ENCODE data around the gene ABHD17A.
"Not testable (repeated sequence)": the region's sequence is repeated elsewhere in the genome, so short reads cannot be mapped to it uniquely, and the experiment has no call there.

ABHD17A gene

GRCh38 chr19:1882089-1882785, 3.1 kb downstream of the ABHD17A start:
- WGBS (ENCODE audit: insufficient coverage, insufficient read length): no CpG with 5 or more reads among the region's 31 CpGs
- no peaks in the 10 kb centered on the region for H3K27me3 ChIP-seq (ENCODE audit: control insufficient read depth, insufficient read depth, low read length)
- no peak overlapping the region for H3K4me3 ChIP-seq (ENCODE audit: low read length)

GRCh38 chr19:1881393-1882088, 3.8 kb downstream of the ABHD17A start:
- not testable (repeated sequence) for H3K4me1 ChIP-seq (ENCODE audit: control insufficient read depth, insufficient read depth, low read length)
- no CpG with 5 or more reads among the region's 44 CpGs for WGBS (ENCODE audit: insufficient coverage, insufficient read length)

More at GRCh38 chr19:1882089-1882785, 3.1 kb downstream of the ABHD17A start:
- DNase-seq (ENCODE audit: low read depth, low spot score): no peak
- no peaks in the 10 kb centered on the region for H3K9me3 ChIP-seq (ENCODE audit: control insufficient read depth, insufficient read depth, low read length)
- H3K36me3 ChIP-seq (ENCODE audit: control insufficient read depth, insufficient read depth, low read length): no peaks in the 10 kb centered on the region
- H3K4me1 ChIP-seq (ENCODE audit: control insufficient read depth, insufficient read depth, low read length): peaks cover 1% of the 10 kb centered on the region; the same call in 1 of the 2 replicates
- no peak overlapping the region for H3K27ac ChIP-seq (ENCODE audit: low read length)

GRCh38 chr19:1880611-1881392, 4.5 kb downstream of the ABHD17A start:
- Histone ChIP-seq H3K9me3 (ENCODE audit: control insufficient read depth, insufficient read depth, low read length) (no peaks in the 10 kb centered on the region), H3K27me3 (ENCODE audit: control insufficient read depth, insufficient read depth, low read length) (no peaks in the 10 kb centered on the region), H3K27ac (ENCODE audit: low read length) (no peak overlapping the region), H3K4me3 (ENCODE audit: low read length) (no peak overlapping the region), H3K4me1 (ENCODE audit: control insufficient read depth, insufficient read depth, low read length) (peaks cover 1% of the 10 kb centered on the region; the same call in 1 of the 2 replicates), H3K36me3 (ENCODE audit: control insufficient read depth, insufficient read depth, low read length) (no peaks in the 10 kb centered on the region)
- DNase-seq (ENCODE audit: low read depth, low spot score): no peak
- WGBS (ENCODE audit: insufficient coverage, insufficient read length): no CpG with 5 or more reads among the region's 35 CpGs

More at GRCh38 chr19:1881393-1882088, 3.8 kb downstream of the ABHD17A start:
- not testable (repeated sequence) for H3K36me3 ChIP-seq (ENCODE audit: control insufficient read depth, insufficient read depth, low read length); H3K27me3 ChIP-seq (ENCODE audit: control insufficient read depth, insufficient read depth, low read length); DNase-seq (ENCODE audit: low read depth, low spot score); H3K4me3 ChIP-seq (ENCODE audit: low read length); H3K9me3 ChIP-seq (ENCODE audit: control insufficient read depth, insufficient read depth, low read length); H3K27ac ChIP-seq (ENCODE audit: low read length)

- not testable (repeated sequence) for H3K4me1 ChIP-seq (ENCODE audit: control insufficient read depth, insufficient read depth, low read length); H3K4me3 ChIP-seq (ENCODE audit: low read length); H3K36me3 ChIP-seq (ENCODE audit: control insufficient read depth, insufficient read depth, low read length); H3K27ac ChIP-seq (ENCODE audit: low read length); H3K27me3 ChIP-seq (ENCODE audit: control insufficient read depth, insufficient read depth, low read length); DNase-seq (ENCODE audit: low read depth, low spot score); H3K9me3 ChIP-seq (ENCODE audit: control insufficient read depth, insufficient read depth, low read length)
- WGBS (ENCODE audit: insufficient coverage, insufficient read length): no CpG with 5 or more reads among the region's 17 CpGs
Measured at GRCh38 chr19:1879982-1880381, 5.3 kb downstream of the ABHD17A start.

GRCh38 chr19:1878583-1878982, 6.7 kb downstream of the ABHD17A start:
- H3K27ac ChIP-seq (ENCODE audit: low read length); H3K9me3 ChIP-seq (ENCODE audit: control insufficient read depth, insufficient read depth, low read length); H3K27me3 ChIP-seq (ENCODE audit: control insufficient read depth, insufficient read depth, low read length); DNase-seq (ENCODE audit: low read depth, low spot score); H3K4me1 ChIP-seq (ENCODE audit: control insufficient read depth, insufficient read depth, low read length); H3K36me3 ChIP-seq (ENCODE audit: control insufficient read depth, insufficient read depth, low read length); H3K4me3 ChIP-seq (ENCODE audit: low read length): not testable (repeated sequence)
- WGBS (ENCODE audit: insufficient coverage, insufficient read length): no CpG with 5 or more reads among the region's 8 CpGs

GRCh38 chr19:1877280-1877660, 8.0 kb downstream of the ABHD17A start:
- H3K4me3 ChIP-seq (ENCODE audit: low read length); H3K27ac ChIP-seq (ENCODE audit: low read length); DNase-seq (ENCODE audit: low read depth, low spot score); H3K4me1 ChIP-seq (ENCODE audit: control insufficient read depth, insufficient read depth, low read length); H3K36me3 ChIP-seq (ENCODE audit: control insufficient read depth, insufficient read depth, low read length); H3K9me3 ChIP-seq (ENCODE audit: control insufficient read depth, insufficient read depth, low read length); H3K27me3 ChIP-seq (ENCODE audit: control insufficient read depth, insufficient read depth, low read length): not testable (repeated sequence)
- WGBS (ENCODE audit: insufficient coverage, insufficient read length): no CpG with 5 or more reads among the region's 47 CpGs

GRCh38 chr19:1876496-1877279, 8.6 kb downstream of the ABHD17A start:
- H3K36me3 ChIP-seq (ENCODE audit: control insufficient read depth, insufficient read depth, low read length); H3K9me3 ChIP-seq (ENCODE audit: control insufficient read depth, insufficient read depth, low read length); H3K27me3 ChIP-seq (ENCODE audit: control insufficient read depth, insufficient read depth, low read length); H3K4me1 ChIP-seq (ENCODE audit: control insufficient read depth, insufficient read depth, low read length); DNase-seq (ENCODE audit: low read depth, low spot score); H3K27ac ChIP-seq (ENCODE audit: low read length): not testable (repeated sequence)
- WGBS (ENCODE audit: insufficient coverage, insufficient read length): no CpG with 5 or more reads among the region's 53 CpGs
- peak overlapping the region; percentile 86; the same call in 1 of the 2 replicates for H3K4me3 ChIP-seq (ENCODE audit: low read length)

GRCh38 chr19:1875646-1876495, 9.4 kb downstream of the ABHD17A start:
- WGBS (ENCODE audit: insufficient coverage, insufficient read length): no CpG with 5 or more reads among the region's 87 CpGs
- no peak overlapping the region for H3K27ac ChIP-seq (ENCODE audit: low read length)
- no peak for DNase-seq (ENCODE audit: low read depth, low spot score)

GRCh38 chr19:1875265-1875645, 10.0 kb downstream of the ABHD17A start:
- DNase-seq (ENCODE audit: low read depth, low spot score); H3K27ac ChIP-seq (ENCODE audit: low read length); H3K9me3 ChIP-seq (ENCODE audit: control insufficient read depth, insufficient read depth, low read length); H3K27me3 ChIP-seq (ENCODE audit: control insufficient read depth, insufficient read depth, low read length); H3K4me1 ChIP-seq (ENCODE audit: control insufficient read depth, insufficient read depth, low read length); H3K36me3 ChIP-seq (ENCODE audit: control insufficient read depth, insufficient read depth, low read length): not testable (repeated sequence)
- WGBS (ENCODE audit: insufficient coverage, insufficient read length): no CpG with 5 or more reads among the region's 11 CpGs
- peak overlapping the region; percentile 86 for H3K4me3 ChIP-seq (ENCODE audit: low read length)

More at GRCh38 chr19:1875646-1876495, 9.4 kb downstream of the ABHD17A start:
- no peaks in the 10 kb centered on the region for H3K27me3 ChIP-seq (ENCODE audit: control insufficient read depth, insufficient read depth, low read length)
- H3K4me3 ChIP-seq (ENCODE audit: low read length): peak overlapping the region; percentile 86
- peaks cover 7% of the 10 kb centered on the region; the same call in 1 of the 2 replicates for H3K36me3 ChIP-seq (ENCODE audit: control insufficient read depth, insufficient read depth, low read length)
- 0 out of 2 replicates have a peak, but pooled peaks cover 3% of the 10 kb centered on the region for H3K4me1 ChIP-seq (ENCODE audit: control insufficient read depth, insufficient read depth, low read length)
- H3K9me3 ChIP-seq (ENCODE audit: control insufficient read depth, insufficient read depth, low read length): no peaks in the 10 kb centered on the region

All from iPS DF 6.9 (cell line).